Activated CD4-positive, alpha-beta T cell treated with anti-CD3 and anti-CD28 coated beads for 24 hours (primary cell): ENCODE measurements around the gene CCDC177.
"Not testable (repeated sequence)": the region's sequence is repeated elsewhere in the genome, so short reads cannot be mapped to it uniquely, and the experiment has no call there.

Experiments
- DNase-seq, 2 donors: peaks; one replicate each; pipeline ENCODE4 v3.0.0-alpha.2; 2020; ENCODE audit warnings: low read depth in 2 of 2

CCDC177 gene

GRCh38 chr14:69600304-69600891 lies 25.7 kb upstream of the CCDC177 start:
- no peak for DNase-seq

GRCh38 chr14:69599431-69599830 lies 24.8 kb upstream of the CCDC177 start:
- not testable (repeated sequence) for DNase-seq

GRCh38 chr14:69595336-69595735 lies 20.7 kb upstream of the CCDC177 start:
- DNase-seq = no peak

- DNase-seq = no peak
Observed at GRCh38 chr14:69594846-69595245, 20.2 kb upstream of the CCDC177 start.

- DNase-seq = no peak
Observed at GRCh38 chr14:69593018-69593677, 18.5 kb upstream of the CCDC177 start.

- no peak for DNase-seq
Observed at GRCh38 chr14:69591317-69591716, 16.6 kb upstream of the CCDC177 start.

- no peak for DNase-seq
Observed at GRCh38 chr14:69587389-69587788, 12.7 kb upstream of the CCDC177 start.

- DNase-seq = no peak
Observed at GRCh38 chr14:69586404-69586803, 11.7 kb upstream of the CCDC177 start.

- DNase-seq = no peak
Observed at GRCh38 chr14:69584389-69584788, 9.7 kb upstream of the CCDC177 start.

- no peak for DNase-seq
Observed at GRCh38 chr14:69582829-69583228, 8.2 kb upstream of the CCDC177 start.

- DNase-seq = no peak
Observed at GRCh38 chr14:69582212-69582611, 7.5 kb upstream of the CCDC177 start.

- no peak for DNase-seq
Observed at GRCh38 chr14:69581316-69581935, 6.8 kb upstream of the CCDC177 start.

GRCh38 chr14:69580009-69580577 lies 5.4 kb upstream of the CCDC177 start:
- DNase-seq = no peak

GRCh38 chr14:69579476-69579875 lies 4.8 kb upstream of the CCDC177 start:
- DNase-seq = no peak

- no peak for DNase-seq
Observed at GRCh38 chr14:69574954-69575295, 254 bp upstream of the CCDC177 start.

- no peak for DNase-seq
Observed at GRCh38 chr14:69573831-69574262, 824 bp downstream of the CCDC177 start.

GRCh38 chr14:69573205-69573830 lies 1.4 kb downstream of the CCDC177 start:
- no peak for DNase-seq

- no peak for DNase-seq
Observed at GRCh38 chr14:69572841-69573135, 1.9 kb downstream of the CCDC177 start.

GRCh38 chr14:69572030-69572840 lies 2.4 kb downstream of the CCDC177 start:
- peak in 1 of 2 donors; percentile 11 for DNase-seq

GRCh38 chr14:69571449-69572029 lies 3.1 kb downstream of the CCDC177 start:
- no peak for DNase-seq

- DNase-seq = no peak
Observed at GRCh38 chr14:69570836-69571330, 3.8 kb downstream of the CCDC177 start.
